ENCODE results near the gene ASPSCR1.

- TF ChIP-seq CTCF (IDR thresholded peaks at IDR 0.05) (no peak), POLR2A (IDR thresholded peaks at IDR 0.05) (no peak)
These were observed 3.4 kb downstream of the ASPSCR1 start for GRCh38 chr17:81980707-81981343.
